ENCODE results near the gene TAF6. TPM values are rescaled to one million over a fixed set of nuclear protein-coding genes. Genes with fewer than 3 reads are reported as not detected.

Gene TAF6
- total and polyA plus RNA-seq, 2 of the 4 experiments (the other 2 are of a cell fraction), result 11.3 to 55.3 TPM

- peaks cover 3% of the 10 kb centered on the region for H3K36me3 ChIP-seq (ENCODE audit: control insufficient read depth, insufficient read depth, low read length)
- no peak for ATAC-seq (ENCODE audit: low read depth)
- H4K5ac ChIP-seq (ENCODE audit: low read depth, low read length), result no peak overlapping the region
- no peak for DNase-seq
- peak overlapping the region; percentile 62 for H2AFZ ChIP-seq (replicated peaks; ENCODE audit: low read length, poor library complexity)
- peak overlapping the region; percentile 85; the same call in 2 of the 3 replicates for H2BK15ac ChIP-seq (ENCODE audit: low read depth, low read length)
- dilution Hi-C loops (cut with HindIII; ENCODE audit: low sequenced_read_pairs, unreplicated experiment) (no loop called here), in situ Hi-C loops (cut with MboI; ENCODE audit: low sequenced_read_pairs) (no loop called here), intact Hi-C loops (cut with micrococcal nuclease) (no loop called here)
- H2BK20ac ChIP-seq (ENCODE audit: low read depth, low read length), result peak overlapping the region; percentile 94
- H3K14ac ChIP-seq (replicated peaks; ENCODE audit: low read depth, low read length), result peak overlapping the region; percentile 78
- no peaks in the 10 kb centered on the region for H3K27me3 ChIP-seq (ENCODE audit: control insufficient read depth, insufficient read depth, low read length)
- ChIA-PET CTCF (no interaction called here), POLR2A (ENCODE audit: unreplicated experiment) (no interaction called here)
- 0 out of 2 replicates have a peak, but pooled peaks cover 2% of the 10 kb centered on the region for H4K20me1 ChIP-seq (ENCODE audit: insufficient read depth, low read length)
- no peak overlapping the region for H3K9ac ChIP-seq (ENCODE audit: low read depth, low read length)
- no TSS peak for BruUV-seq (replicated peaks)
- peak overlapping the region; percentile 98 for H3K4ac ChIP-seq (ENCODE audit: low read depth, low read length)
- peak overlapping the region; percentile 40 for H2BK5ac ChIP-seq (ENCODE audit: low read depth, low read length, poor library complexity, severe bottlenecking)
- peak overlapping the region; percentile 60 for H2AK9ac ChIP-seq (replicated peaks; ENCODE audit: low read depth, low read length, poor library complexity)
- TF ChIP-seq, protein P1, sequence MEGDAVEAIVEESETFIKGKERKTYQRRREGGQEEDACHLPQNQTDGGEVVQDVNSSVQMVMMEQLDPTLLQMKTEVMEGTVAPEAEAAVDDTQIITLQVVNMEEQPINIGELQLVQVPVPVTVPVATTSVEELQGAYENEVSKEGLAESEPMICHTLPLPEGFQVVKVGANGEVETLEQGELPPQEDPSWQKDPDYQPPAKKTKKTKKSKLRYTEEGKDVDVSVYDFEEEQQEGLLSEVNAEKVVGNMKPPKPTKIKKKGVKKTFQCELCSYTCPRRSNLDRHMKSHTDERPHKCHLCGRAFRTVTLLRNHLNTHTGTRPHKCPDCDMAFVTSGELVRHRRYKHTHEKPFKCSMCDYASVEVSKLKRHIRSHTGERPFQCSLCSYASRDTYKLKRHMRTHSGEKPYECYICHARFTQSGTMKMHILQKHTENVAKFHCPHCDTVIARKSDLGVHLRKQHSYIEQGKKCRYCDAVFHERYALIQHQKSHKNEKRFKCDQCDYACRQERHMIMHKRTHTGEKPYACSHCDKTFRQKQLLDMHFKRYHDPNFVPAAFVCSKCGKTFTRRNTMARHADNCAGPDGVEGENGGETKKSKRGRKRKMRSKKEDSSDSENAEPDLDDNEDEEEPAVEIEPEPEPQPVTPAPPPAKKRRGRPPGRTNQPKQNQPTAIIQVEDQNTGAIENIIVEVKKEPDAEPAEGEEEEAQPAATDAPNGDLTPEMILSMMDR (conservative IDR thresholded peaks at IDR 0.05; ENCODE audit: low read depth, low read length), result no peak
- TF ChIP-seq CEBPB (IDR thresholded peaks at IDR 0.05; ENCODE audit: low read depth, low read length), result peak; percentile 33; the same call in 1 of the 2 replicates
- no peak overlapping the region for H3K23ac ChIP-seq (ENCODE audit: low read depth, low read length)
- peak overlapping the region in 1 of 2 experiments; percentile 68; a peak in 3 of 4 replicates for H4K8ac ChIP-seq (ENCODE audit: low read depth in 2 of 2, low read length in 2 of 2)
- H3K18ac ChIP-seq (ENCODE audit: low read depth, low read length), result no peak overlapping the region
- no peaks in the 10 kb centered on the region for H3K9me3 ChIP-seq (ENCODE audit: control insufficient read depth, insufficient read depth, low read length)
- peaks cover 11% of the 10 kb centered on the region for H3K9me1 ChIP-seq (ENCODE audit: insufficient read depth, low read length)
- H3K56ac ChIP-seq (ENCODE audit: extremely low read depth, insufficient read depth, low read length), result no peak overlapping the region
- H3K79me1 ChIP-seq (ENCODE audit: low read depth in 1 of 2, low read length in 2 of 2), result peaks cover 6 to 34% of the 10 kb centered on the region in 2 experiments; a peak in 3 of 4 replicates
- peak overlapping the region; percentile 95 for H2BK120ac ChIP-seq (ENCODE audit: low read depth, low read length)
- H3K4me3 ChIP-seq (ENCODE audit: insufficient read depth, low read depth, low read length), result no peak overlapping the region
- no peak overlapping the region for H3K4me2 ChIP-seq (ENCODE audit: low read depth, low read length)
- H3K27ac ChIP-seq (ENCODE audit: insufficient read depth, low read length), result peak overlapping the region; percentile 13
- peaks cover 21% of the 10 kb centered on the region for H3K4me1 ChIP-seq (ENCODE audit: control insufficient read depth, insufficient read depth, low read length)
- H2AK5ac ChIP-seq (ENCODE audit: low read depth, low read length), result peak overlapping the region; percentile 86
- WGBS, 2 experiments (ENCODE audit: extremely low coverage in 2 of 2, insufficient read length in 1 of 2), result no CpG with 5 or more reads among the region's 3 CpGs
- peak overlapping the region; percentile 77 for H4K91ac ChIP-seq (ENCODE audit: insufficient read depth, low read depth, low read length)
Observed at GRCh38 chr7:100085515-100085914, 33.6 kb downstream of the TAF6 start.
